SU-DHL-6 (cell line): ENCODE results near the gene NRARP.

ENCODE experiments used
- EZH2phosphoT487 ChIP-seq: fragments of 200-600 bp; sonication (generic), shearing (Covaris generic); conservative IDR thresholded peaks from 2 replicates; pipeline ENCODE4 v1.6.1; 2018; ENCODE audit warnings: mild to moderate bottlenecking, antibody characterized with exemption, low read length, moderate library complexity, mixed read lengths
- TF ChIP-seq, protein P1 (sequence below): fragments of 200-600 bp; sonication (generic); IDR thresholded peaks from one replicate; pipeline ENCODE4 v1.5.1; 2017; ENCODE audit warnings: antibody characterized with exemption, mild to moderate bottlenecking, low read length, moderate library complexity; ENCODE audit not compliant: insufficient read depth, poor library complexity, severe bottlenecking

DNA sequence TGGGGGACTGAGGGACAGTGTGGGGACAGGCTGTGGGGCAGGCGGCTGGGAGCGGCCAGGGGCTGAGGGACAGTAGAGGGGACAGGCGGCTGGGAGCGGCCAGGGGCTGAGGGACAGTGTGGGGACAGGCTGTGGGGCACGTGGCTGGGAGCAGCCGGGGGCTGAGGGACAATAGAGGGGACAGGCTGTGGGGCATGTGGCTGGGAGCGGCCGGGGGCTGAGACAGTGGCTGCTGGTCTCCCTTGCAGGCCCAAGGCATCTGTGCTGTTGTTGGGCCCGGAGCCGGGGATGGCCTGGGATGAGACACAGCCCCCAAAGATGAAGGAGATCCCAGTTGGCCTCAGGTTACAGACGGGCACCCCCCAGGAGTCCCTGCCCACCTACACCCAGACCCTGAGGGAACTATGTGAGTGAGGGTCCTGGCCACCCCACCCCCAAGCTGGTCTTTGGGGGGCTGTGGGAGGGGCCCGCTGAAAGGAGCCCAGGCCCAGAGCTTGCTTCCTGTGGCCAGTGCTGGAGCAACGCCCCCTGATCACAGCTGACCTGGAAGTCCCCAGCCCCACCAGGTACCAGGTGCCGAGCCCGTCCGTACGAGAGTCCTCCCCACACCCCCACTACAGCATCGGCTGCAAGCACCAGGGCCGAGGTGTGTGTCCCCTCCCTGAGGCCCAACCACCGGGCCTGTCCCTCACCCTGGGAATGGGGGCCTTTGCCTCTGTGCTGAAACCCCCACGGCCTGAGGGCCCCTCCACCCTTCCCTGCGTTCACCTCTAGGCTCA, 50.4 kb downstream of the NRARP start:
- TF ChIP-seq, protein P1, sequence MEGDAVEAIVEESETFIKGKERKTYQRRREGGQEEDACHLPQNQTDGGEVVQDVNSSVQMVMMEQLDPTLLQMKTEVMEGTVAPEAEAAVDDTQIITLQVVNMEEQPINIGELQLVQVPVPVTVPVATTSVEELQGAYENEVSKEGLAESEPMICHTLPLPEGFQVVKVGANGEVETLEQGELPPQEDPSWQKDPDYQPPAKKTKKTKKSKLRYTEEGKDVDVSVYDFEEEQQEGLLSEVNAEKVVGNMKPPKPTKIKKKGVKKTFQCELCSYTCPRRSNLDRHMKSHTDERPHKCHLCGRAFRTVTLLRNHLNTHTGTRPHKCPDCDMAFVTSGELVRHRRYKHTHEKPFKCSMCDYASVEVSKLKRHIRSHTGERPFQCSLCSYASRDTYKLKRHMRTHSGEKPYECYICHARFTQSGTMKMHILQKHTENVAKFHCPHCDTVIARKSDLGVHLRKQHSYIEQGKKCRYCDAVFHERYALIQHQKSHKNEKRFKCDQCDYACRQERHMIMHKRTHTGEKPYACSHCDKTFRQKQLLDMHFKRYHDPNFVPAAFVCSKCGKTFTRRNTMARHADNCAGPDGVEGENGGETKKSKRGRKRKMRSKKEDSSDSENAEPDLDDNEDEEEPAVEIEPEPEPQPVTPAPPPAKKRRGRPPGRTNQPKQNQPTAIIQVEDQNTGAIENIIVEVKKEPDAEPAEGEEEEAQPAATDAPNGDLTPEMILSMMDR = no peak
- TF ChIP-seq EZH2phosphoT487 = no peak
